NCI-H2196 (cell line): ENCODE results near the gene RAF1.
"Not testable (repeated sequence)": the region's sequence is repeated elsewhere in the genome, so short reads cannot be mapped to it uniquely, and the experiment has no call there.

Experiments
- DNase-seq: peaks from one replicate; lab custom pipeline; 2025; ENCODE audit not compliant: unreplicated experiment; lab: John Stamatoyannopoulos, UW

RAF1 gene

GRCh38 chr3:12643010-12643380 lies 20.9 kb downstream of the RAF1 start:
- no peak for DNase-seq

- not testable (repeated sequence) for DNase-seq
Observed at GRCh38 chr3:12640853-12641252, 23.1 kb downstream of the RAF1 start.

- DNase-seq: no peak
Observed at GRCh38 chr3:12638105-12638504, 25.8 kb downstream of the RAF1 start.

- no peak for DNase-seq
Observed at GRCh38 chr3:12633108-12633507, 30.8 kb downstream of the RAF1 start.

GRCh38 chr3:12632523-12632922 lies 31.4 kb downstream of the RAF1 start:
- no peak for DNase-seq

- DNase-seq: not testable (repeated sequence)
Observed at GRCh38 chr3:12630843-12631242, 33.1 kb downstream of the RAF1 start.

- no peak for DNase-seq
Observed at GRCh38 chr3:12630292-12630691, 33.6 kb downstream of the RAF1 start.

GRCh38 chr3:12629560-12629959 lies 34.4 kb downstream of the RAF1 start:
- no peak for DNase-seq

GRCh38 chr3:12628813-12629212 lies 35.1 kb downstream of the RAF1 start:
- no peak for DNase-seq

GRCh38 chr3:12627370-12627769 lies 36.5 kb downstream of the RAF1 start:
- DNase-seq: no peak

GRCh38 chr3:12624964-12625363 lies 39.0 kb downstream of the RAF1 start:
- DNase-seq: not testable (repeated sequence)

- DNase-seq: no peak
Observed at GRCh38 chr3:12624056-12624455, 39.9 kb downstream of the RAF1 start.

GRCh38 chr3:12622335-12622734 lies 41.6 kb downstream of the RAF1 start:
- DNase-seq: no peak

- DNase-seq: no peak
Observed at GRCh38 chr3:12620729-12621128, 43.2 kb downstream of the RAF1 start.

- DNase-seq: no peak
Observed at GRCh38 chr3:12620305-12620704, 43.6 kb downstream of the RAF1 start.

- no peak for DNase-seq
Observed at GRCh38 chr3:12618426-12618825, 45.5 kb downstream of the RAF1 start.

GRCh38 chr3:12615266-12615665 lies 48.7 kb downstream of the RAF1 start:
- DNase-seq: no peak

- no peak for DNase-seq
Observed at GRCh38 chr3:12613250-12613649, 50.7 kb downstream of the RAF1 start.

GRCh38 chr3:12612514-12613226 lies 51.2 kb downstream of the RAF1 start:
- no peak for DNase-seq

GRCh38 chr3:12611117-12611516 lies 52.8 kb downstream of the RAF1 start:
- DNase-seq: no peak

GRCh38 chr3:12608376-12608775 lies 55.5 kb downstream of the RAF1 start:
- DNase-seq: no peak

- DNase-seq: no peak
Observed at GRCh38 chr3:12603969-12604368, 59.9 kb downstream of the RAF1 start.

- no peak for DNase-seq
Observed at GRCh38 chr3:12601072-12601471, 62.8 kb downstream of the RAF1 start.
